ENCODE measurements around the gene OLIG2. TPM values are rescaled to one million over a fixed set of nuclear protein-coding genes. Genes with fewer than 3 reads are reported as not detected.

Gene OLIG2
- total and polyA plus RNA-seq, 2 of the 13 experiments (the other 11 are each of a cell fraction or from before 2014, with no cell fraction given), result not detected

DNA sequence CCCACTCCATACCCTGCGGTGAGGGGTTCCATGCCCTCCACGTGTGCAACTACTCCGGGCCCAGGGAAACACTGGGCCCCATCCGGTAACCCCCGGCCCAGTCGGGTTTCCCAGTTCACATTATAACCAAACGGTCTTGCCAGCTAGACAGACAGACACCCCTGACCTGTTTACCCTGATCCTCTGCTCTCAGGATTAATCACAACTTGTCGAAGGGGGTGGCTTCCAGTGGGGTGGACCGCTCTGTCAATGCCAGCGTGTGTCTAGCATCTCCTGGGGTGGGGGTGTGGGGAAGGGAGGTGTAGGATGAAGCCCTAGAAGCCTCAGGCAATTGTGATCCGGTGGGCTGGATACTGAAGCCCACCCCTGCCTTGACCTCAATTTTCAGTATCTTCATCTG is 4.6 kb upstream of the OLIG2 start (continued):
- TF ChIP-seq, protein P1, sequence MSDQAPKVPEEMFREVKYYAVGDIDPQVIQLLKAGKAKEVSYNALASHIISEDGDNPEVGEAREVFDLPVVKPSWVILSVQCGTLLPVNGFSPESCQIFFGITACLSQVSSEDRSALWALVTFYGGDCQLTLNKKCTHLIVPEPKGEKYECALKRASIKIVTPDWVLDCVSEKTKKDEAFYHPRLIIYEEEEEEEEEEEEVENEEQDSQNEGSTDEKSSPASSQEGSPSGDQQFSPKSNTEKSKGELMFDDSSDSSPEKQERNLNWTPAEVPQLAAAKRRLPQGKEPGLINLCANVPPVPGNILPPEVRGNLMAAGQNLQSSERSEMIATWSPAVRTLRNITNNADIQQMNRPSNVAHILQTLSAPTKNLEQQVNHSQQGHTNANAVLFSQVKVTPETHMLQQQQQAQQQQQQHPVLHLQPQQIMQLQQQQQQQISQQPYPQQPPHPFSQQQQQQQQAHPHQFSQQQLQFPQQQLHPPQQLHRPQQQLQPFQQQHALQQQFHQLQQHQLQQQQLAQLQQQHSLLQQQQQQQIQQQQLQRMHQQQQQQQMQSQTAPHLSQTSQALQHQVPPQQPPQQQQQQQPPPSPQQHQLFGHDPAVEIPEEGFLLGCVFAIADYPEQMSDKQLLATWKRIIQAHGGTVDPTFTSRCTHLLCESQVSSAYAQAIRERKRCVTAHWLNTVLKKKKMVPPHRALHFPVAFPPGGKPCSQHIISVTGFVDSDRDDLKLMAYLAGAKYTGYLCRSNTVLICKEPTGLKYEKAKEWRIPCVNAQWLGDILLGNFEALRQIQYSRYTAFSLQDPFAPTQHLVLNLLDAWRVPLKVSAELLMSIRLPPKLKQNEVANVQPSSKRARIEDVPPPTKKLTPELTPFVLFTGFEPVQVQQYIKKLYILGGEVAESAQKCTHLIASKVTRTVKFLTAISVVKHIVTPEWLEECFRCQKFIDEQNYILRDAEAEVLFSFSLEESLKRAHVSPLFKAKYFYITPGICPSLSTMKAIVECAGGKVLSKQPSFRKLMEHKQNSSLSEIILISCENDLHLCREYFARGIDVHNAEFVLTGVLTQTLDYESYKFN (CRISPR knock-in tag; conservative IDR thresholded peaks at IDR 0.05), result no peak
- no peak for TF ChIP-seq SMARCC2 (IDR thresholded peaks at IDR 0.05)
- TF ChIP-seq, protein P2, sequence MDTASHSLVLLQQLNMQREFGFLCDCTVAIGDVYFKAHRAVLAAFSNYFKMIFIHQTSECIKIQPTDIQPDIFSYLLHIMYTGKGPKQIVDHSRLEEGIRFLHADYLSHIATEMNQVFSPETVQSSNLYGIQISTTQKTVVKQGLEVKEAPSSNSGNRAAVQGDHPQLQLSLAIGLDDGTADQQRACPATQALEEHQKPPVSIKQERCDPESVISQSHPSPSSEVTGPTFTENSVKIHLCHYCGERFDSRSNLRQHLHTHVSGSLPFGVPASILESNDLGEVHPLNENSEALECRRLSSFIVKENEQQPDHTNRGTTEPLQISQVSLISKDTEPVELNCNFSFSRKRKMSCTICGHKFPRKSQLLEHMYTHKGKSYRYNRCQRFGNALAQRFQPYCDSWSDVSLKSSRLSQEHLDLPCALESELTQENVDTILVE (CRISPR knock-in tag; IDR thresholded peaks at IDR 0.05), result no peak

DNA sequence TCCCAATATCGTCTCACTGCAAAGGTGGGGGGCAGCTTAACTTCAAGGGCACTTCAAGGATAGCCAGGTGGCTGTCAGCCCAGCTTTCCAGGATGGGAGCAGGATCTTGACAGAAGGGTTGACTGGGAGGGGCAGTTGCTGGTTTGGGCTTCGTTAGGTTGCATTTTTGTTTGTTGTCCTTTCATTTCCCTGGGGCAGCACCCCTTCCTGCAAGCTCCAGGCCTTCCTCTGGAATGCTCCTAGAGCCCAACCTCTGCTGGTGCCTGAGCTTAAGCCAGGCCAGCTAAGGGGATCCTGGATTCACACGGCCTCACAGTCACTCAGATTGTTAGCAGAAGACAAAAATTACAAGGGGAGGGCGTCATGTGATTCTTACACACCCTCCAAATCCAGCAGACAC is 4.1 kb upstream of the OLIG2 start:
- in situ Hi-C loops (cut with HindIII; ENCODE audit: extremely low pct_ligation_motif_present, low pct_unique_long_range_greater_than_20kb) (no loop called here), intact Hi-C loops (cut with micrococcal nuclease; ENCODE audit: unreplicated experiment) (no loop called here)
- H3K36me3 ChIP-seq (replicated peaks in 1 of 2; ENCODE audit: control insufficient read depth in 1 of 2, insufficient read depth in 2 of 2, low read length in 2 of 2), result no peaks in the 10 kb centered on the region
- H2AFZ ChIP-seq (ENCODE audit: low read length), result no peak overlapping the region
- no peak overlapping the region for H3K4me3 ChIP-seq (replicated peaks in 1 of 3; ENCODE audit: insufficient read depth in 1 of 3, low read depth in 2 of 3, low read length in 3 of 3)
- no peaks in the 10 kb centered on the region for H3K4me1 ChIP-seq (ENCODE audit: insufficient read depth, low read length)
- POLR2A ChIA-PET, result no interaction called here
- no peaks in the 10 kb centered on the region for H4K20me1 ChIP-seq (ENCODE audit: insufficient read depth, low read length)
- H3K27me3 ChIP-seq (ENCODE audit: control insufficient read depth in 1 of 2, insufficient read depth in 2 of 2, low read length in 2 of 2), result peaks cover 18 to 82% of the 10 kb centered on the region in 2 experiments
- no peaks in the 10 kb centered on the region for H3K9me3 ChIP-seq (ENCODE audit: low read length)
- BruUV-seq (replicated peaks), result no TSS peak
- no peaks in the 10 kb centered on the region for H3K79me2 ChIP-seq (ENCODE audit: insufficient read depth, low read length)
- no peak overlapping the region for H3K4me2 ChIP-seq (ENCODE audit: low read depth, low read length)
- WGBS (ENCODE audit: low lambda C conversion rate), result 4% methylated on average over 4 of the region's 4 CpGs
- CTCF ChIA-PET (ENCODE audit: low intra/inter-chr PET ratio, low total read pairs), result no interaction called here
- H3K27ac ChIP-seq (ENCODE audit: extremely low read length, insufficient read depth, low read length), result no peak overlapping the region
- TF ChIP-seq NFKBIZ (CRISPR knock-in tag; IDR thresholded peaks at IDR 0.05) (no peak), AKAP8 (CRISPR knock-in tag; IDR thresholded peaks at IDR 0.05) (no peak)
- no peak for DNase-seq (ENCODE audit: low spot score)
- no peak for FAIRE-seq
- ATAC-seq, result no peak
- no peak overlapping the region for H3K9ac ChIP-seq (ENCODE audit: insufficient read depth, low read depth, low read length)

Data from HepG2 (cell line).